T-helper 1 cell (primary cell): ENCODE measurements around the gene NPIPB2.

Experiments used
- DNase-seq, 5 donors: peaks; one replicate each; pipeline ENCODE4 v3.0.0-alpha.2; 2012 to 2020

Gene NPIPB2

DNA sequence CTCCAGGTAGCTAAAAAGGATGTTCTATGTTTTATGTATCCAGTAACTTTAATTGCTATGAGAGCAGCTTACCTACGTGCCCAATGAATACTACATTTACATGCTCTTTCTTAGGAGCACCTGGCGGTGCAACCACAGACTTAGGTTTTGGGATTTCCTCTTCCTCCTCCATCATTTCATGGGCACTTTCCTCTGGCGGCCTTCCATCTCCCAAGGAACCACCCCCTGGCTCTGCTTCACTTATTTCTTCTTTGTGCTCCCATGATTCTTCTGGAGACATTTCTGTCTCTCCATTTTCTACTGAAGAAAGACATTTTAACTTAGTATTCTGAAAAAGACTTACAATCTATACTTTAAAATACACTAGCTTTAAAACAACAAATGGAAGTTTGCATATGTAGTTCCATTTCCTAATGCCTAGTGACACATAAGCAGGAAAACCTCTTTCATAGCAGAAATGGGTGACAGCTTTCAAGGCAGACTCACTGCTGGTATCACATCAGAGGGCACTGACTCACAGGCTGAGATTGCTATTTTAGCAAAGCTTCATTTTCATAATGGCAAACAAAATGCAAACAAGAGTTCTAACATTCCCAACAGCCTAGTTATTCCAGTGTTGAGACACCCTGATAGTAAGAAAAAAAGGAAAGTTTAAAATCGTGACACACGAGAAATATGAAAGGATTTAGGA, 45.2 kb downstream of the NPIPB2 start:
- no peak for DNase-seq

DNA sequence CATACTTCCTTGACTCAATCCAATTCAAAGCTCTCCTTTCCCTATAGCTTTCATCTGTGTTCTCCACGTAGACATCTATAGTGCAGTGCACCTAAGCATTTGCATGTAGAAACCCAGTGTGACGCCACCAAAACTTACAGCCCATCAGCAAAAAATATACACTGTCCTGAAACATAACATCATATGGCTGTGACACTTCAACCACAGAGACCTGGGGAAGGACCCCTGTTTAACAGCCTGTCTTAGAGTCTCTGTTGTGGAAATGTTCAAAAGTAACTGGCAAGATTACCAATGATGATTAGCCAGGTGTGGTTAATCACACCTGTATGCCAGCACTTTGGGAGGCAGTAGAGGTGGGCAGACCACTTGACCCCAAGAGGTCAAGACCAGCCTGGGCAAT, 48.3 kb downstream of the NPIPB2 start:
- DNase-seq: no peak

DNA sequence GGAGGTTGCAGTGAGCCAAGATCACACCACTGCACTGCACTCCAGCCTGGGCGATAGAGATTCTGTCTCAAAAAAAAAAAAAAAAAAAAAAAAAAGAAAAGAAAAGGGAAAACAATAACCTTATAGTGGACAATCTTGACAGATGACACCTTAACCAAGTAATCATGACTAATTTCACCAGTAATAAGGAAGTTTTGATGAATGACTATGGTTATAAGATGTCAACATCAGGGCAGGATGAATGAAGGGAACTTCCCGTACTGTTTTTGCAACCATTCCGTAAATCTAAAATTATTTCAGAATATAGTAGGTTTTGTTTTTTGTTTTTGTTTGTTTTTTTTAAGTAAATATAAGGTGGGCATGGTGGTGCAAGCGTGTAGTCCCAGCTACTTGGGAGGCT, 49.1 kb downstream of the NPIPB2 start:
- DNase-seq: no peak

DNA sequence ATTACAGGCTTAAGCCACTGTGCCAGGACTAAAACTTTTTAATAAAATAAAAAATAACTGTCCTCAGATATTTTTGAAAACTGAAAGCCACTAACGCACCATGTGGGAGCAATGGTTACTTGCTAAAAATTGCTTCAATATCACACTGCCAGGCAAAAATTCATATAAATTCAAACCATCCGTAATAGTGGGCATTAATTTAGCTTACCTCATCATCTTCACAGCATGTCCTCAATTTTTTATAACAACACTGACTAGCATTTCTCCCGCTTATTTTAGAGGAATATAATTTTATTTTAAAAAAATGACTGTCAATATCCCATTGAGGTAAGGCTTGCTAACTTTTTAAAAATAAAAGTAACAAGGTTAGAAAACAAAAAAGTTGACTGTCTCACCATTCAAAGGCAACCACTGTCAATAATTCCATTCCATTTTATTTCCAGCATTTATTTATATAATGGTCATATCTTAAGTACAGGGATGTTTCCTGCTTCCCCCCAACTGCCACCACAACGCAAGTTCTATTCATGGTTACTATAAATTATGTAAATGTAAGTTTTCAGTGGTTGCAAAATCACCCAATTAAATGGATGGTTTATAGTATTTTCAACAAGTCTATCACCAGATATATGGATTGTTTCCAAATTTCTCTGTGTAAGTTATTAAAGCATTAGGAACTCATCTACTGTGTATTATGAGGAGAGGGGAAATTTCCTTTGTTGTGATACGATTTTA, 51.4 kb downstream of the NPIPB2 start:
- no peak for DNase-seq

DNA sequence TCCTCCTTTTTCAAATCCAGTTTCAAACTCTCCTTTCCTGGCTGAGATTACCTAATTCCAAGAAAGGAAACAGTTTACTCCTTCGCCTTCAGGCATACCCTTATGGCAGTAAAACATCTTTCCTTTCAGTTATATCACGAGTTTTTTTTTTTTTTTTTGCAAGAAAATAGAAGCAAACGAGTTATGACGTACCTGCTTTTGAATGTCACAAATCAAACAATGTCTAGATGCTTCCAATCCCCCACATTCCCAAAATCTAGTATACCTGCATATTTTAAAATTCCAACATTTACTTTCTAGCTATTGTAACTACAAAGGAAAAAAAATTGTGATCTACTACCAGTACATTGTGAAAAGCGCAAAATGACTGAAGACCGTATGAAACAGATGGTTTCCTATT, 55.0 kb downstream of the NPIPB2 start:
- DNase-seq: no peak

DNA sequence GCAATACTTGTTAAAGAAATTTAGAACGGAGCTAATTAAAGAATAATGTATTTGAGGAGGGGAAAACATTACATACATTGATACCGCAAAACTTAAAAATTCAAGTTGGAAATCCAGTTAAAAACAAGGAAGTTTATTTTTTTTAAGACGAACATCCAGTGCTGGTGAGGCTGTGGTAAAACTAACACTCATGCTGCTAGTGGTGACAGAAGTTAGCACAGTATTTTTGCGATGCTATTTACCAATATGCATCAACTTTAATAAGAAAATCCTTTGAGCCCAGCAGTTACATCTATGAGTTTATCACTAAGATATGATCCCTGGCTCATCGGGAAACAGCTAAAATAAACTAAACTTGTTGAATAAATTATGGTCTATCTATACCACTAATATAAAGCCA, 57.8 kb downstream of the NPIPB2 start:
- no peak for DNase-seq

DNA sequence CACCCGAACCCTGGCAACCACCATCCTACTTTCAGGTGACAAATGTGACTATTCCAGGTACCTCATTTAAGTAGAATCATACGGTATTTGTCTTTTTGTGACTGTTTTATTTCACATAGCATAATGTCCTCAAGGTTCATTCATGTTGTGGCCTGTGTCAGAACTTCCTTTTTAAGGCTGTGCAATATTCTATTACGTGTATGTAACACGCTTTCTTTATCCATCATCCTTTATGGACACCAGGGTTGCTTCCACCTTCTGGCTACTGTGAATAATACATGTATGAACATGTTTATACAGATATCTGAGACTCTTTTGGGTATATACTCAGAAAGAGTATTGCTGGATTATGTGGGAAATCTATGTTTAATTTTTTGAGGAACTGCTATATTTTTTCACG, 61.8 kb downstream of the NPIPB2 start:
- DNase-seq: no peak

DNA sequence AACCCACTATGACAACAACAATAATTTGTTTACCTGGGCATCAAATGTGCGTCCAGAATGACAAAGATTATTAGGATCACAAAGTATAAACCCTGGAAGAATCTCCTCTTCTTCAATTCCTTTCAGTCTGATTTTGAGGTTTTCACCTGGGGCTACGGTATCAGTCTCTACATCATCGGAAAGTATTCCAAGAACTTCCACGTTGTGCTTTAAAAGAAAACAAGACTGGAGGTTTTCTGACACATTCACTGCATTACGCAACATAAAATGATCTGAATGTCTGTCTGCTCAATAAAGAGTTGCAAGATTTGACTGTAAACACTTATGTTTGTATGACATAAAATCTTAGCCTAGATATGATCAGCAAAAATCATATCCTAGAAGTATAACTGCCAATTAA, 64.5 kb downstream of the NPIPB2 start:
- no peak for DNase-seq
